Caco-2 (cell line): Measurements from ENCODE around the gene ELMO1. TPM values are rescaled to one million over a fixed set of nuclear protein-coding genes. Genes with fewer than 3 reads are reported as not detected.

Experiments used
- BruUV-seq: library from RNA; stranded (reverse); fragments of 400-500 nt; replicated peaks from 2 replicates; lab custom pipeline; 2021; lab: Mats Ljungman, UMichigan
- CTCF ChIA-PET: fragments of 300-600 bp; sonication (Branson Sonifier 250); formaldehyde crosslinking; loops from one replicate; lab custom pipeline; 2022; ENCODE audit warnings: antibody characterized with exemption; lab: Charles Lee
- POLR2A ChIA-PET: fragments of 300-600 bp; sonication (Branson Sonifier 250); formaldehyde crosslinking; loops from one replicate; lab custom pipeline; 2022; ENCODE audit warnings: antibody characterized with exemption; lab: Charles Lee
- DNase-seq, 2 experiments: peaks; one replicate each; pipeline versions ENCODE4 v3.0.0 to v3.0.0-alpha.2; 2020 to 2022
- H3K27me3 ChIP-seq: replicated peaks from 2 replicates; pipeline ENCODE4 v1.6.0; 2011; ENCODE audit warnings: low read length; ENCODE audit not compliant: control insufficient read depth, insufficient read depth
- H3K36me3 ChIP-seq: 2 replicates; pipeline ENCODE4 v1.5.1; 2011; ENCODE audit warnings: low read length; ENCODE audit not compliant: control insufficient read depth, insufficient read depth
- H3K4me1 ChIP-seq: fragments of 250-450 bp; sonication (Bioruptor Pico); 2 replicates; pipeline ENCODE4 v1.5.1; 2020; ENCODE audit warnings: mild to moderate bottlenecking
- H3K4me3 ChIP-seq: 2 replicates; pipeline ENCODE4 v1.5.1; 2011; ENCODE audit warnings: low read depth, mild to moderate bottlenecking, control low read depth, low read length
- H3K9me3 ChIP-seq: fragments of 250-450 bp; sonication (Bioruptor Pico); 2 replicates; pipeline ENCODE4 v1.5.1; 2020; ENCODE audit warnings: mild to moderate bottlenecking, moderate library complexity
- H3K27ac Mint-ChIP-seq: one replicate; pipeline ENCODE4 v1.8.0; 2022; ENCODE audit warnings: mixed read lengths; ENCODE audit not compliant: unreplicated experiment
- H3K27me3 Mint-ChIP-seq: one replicate; pipeline ENCODE4 v1.8.0; 2022; ENCODE audit warnings: mixed read lengths; ENCODE audit not compliant: insufficient read depth, unreplicated experiment
- H3K36me3 Mint-ChIP-seq: one replicate; pipeline ENCODE4 v1.8.0; 2022; ENCODE audit warnings: mild to moderate bottlenecking, mixed read lengths; ENCODE audit not compliant: insufficient read depth, unreplicated experiment
- H3K4me1 Mint-ChIP-seq: one replicate; pipeline ENCODE4 v1.8.0; 2022; ENCODE audit warnings: low read depth, mixed read lengths; ENCODE audit not compliant: unreplicated experiment
- H3K4me3 Mint-ChIP-seq: one replicate; pipeline ENCODE4 v1.8.0; 2022; ENCODE audit warnings: mild to moderate bottlenecking, moderate library complexity, mixed read lengths; ENCODE audit not compliant: unreplicated experiment
- H3K9me3 Mint-ChIP-seq: one replicate; pipeline ENCODE4 v1.8.0; 2022; ENCODE audit warnings: mixed read lengths; ENCODE audit not compliant: unreplicated experiment
- intact Hi-C: fragments of 100-400 bp; cut with micrococcal nuclease; formaldehyde crosslinking; loops from one replicate; pipeline ENCODE4 v1.10.0; 2022; ENCODE audit not compliant: unreplicated experiment
- total RNA-seq: library from RNA; stranded (reverse); gene quantifications from 2 replicates; pipeline ENCODE4 v1.2.3, GENCODE V29; 2022
- TF ChIP-seq, protein P1 (sequence below), 2 experiments: fragments of 200-600 bp in 1 of 2; IDR thresholded peaks; 1 replicate in 1 of 2; 2 replicates in 1 of 2; pipeline versions ENCODE4 v1.5.1 to v1.8.0; 2011 to 2022; ENCODE audit warnings: antibody characterized with exemption in 1 of 2, control low read depth in 1 of 2, inconsistent platforms in 1 of 2, low read depth in 1 of 2, low read length in 1 of 2, mild to moderate bottlenecking in 1 of 2, moderate library complexity in 1 of 2; ENCODE audit not compliant: insufficient read depth in 1 of 2, severe bottlenecking in 1 of 2, unreplicated experiment in 1 of 2

Gene ELMO1
- total RNA-seq, 1 experiment from 2014 or later: 0.14 TPM

- Mint-ChIP-seq H3K36me3 (peaks cover 11% of the 10 kb centered on the region), H3K4me3 (no peak overlapping the region), H3K27me3 (no peaks in the 10 kb centered on the region), H3K4me1 (peaks cover 35% of the 10 kb centered on the region), H3K9me3 (peaks cover 54% of the 10 kb centered on the region), H3K27ac (no peak overlapping the region)
- Histone ChIP-seq H3K27me3 (no peaks in the 10 kb centered on the region), H3K4me3 (no peak overlapping the region), H3K9me3 (peaks cover 5% of the 10 kb centered on the region; the same call in 1 of the 2 replicates), H3K4me1 (peaks cover 7% of the 10 kb centered on the region), H3K36me3 (no peaks in the 10 kb centered on the region)
- TF ChIP-seq, protein P1, sequence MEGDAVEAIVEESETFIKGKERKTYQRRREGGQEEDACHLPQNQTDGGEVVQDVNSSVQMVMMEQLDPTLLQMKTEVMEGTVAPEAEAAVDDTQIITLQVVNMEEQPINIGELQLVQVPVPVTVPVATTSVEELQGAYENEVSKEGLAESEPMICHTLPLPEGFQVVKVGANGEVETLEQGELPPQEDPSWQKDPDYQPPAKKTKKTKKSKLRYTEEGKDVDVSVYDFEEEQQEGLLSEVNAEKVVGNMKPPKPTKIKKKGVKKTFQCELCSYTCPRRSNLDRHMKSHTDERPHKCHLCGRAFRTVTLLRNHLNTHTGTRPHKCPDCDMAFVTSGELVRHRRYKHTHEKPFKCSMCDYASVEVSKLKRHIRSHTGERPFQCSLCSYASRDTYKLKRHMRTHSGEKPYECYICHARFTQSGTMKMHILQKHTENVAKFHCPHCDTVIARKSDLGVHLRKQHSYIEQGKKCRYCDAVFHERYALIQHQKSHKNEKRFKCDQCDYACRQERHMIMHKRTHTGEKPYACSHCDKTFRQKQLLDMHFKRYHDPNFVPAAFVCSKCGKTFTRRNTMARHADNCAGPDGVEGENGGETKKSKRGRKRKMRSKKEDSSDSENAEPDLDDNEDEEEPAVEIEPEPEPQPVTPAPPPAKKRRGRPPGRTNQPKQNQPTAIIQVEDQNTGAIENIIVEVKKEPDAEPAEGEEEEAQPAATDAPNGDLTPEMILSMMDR (IDR thresholded peaks at IDR 0.05; ENCODE audit: insufficient read depth in 1 of 2, low read depth in 1 of 2, low read length in 1 of 2, severe bottlenecking in 1 of 2, unreplicated experiment in 1 of 2): no peak
- intact Hi-C loops: loop anchor here (5.0 kb wide), 1 partner anchor 478 kb away; no protein-coding TSS in a partner anchor
- BruUV-seq: no TSS peak
- no peak for DNase-seq
- ChIA-PET CTCF (no interaction called here), POLR2A (no interaction called here)
Measured at GRCh38 chr7:36965625-36966024, 483.0 kb downstream of the ELMO1 start.

DNA sequence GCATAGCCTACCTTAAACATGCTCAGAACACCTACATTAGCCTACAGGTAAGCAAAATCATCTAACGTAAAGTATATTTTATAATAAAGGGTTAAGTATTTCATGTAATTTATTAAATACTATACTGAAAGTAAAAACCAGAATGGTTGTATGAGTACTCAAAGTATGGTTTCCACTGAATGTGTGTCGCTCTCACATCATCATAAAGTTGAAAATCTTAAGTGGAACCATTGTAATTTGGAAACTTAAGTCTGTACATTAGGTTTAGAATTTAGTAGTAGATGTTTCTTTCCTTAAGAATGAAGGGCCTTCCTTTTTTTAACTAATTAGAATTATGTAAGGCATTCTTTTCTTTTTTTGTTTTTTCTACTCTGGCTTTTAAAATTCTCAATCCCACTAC lies 484.4 kb downstream of the ELMO1 start:
- no peaks in the 10 kb centered on the region for H3K4me1 ChIP-seq
- POLR2A ChIA-PET: no interaction called here
- peaks cover 5% of the 10 kb centered on the region; the same call in 1 of the 2 replicates for H3K9me3 ChIP-seq
- H3K36me3 Mint-ChIP-seq: peaks cover 5% of the 10 kb centered on the region
- H3K27ac Mint-ChIP-seq: peak overlapping the region; percentile 49
- TF ChIP-seq, protein P1 (IDR thresholded peaks at IDR 0.05; ENCODE audit: insufficient read depth in 1 of 2, low read depth in 1 of 2, low read length in 1 of 2, severe bottlenecking in 1 of 2, unreplicated experiment in 1 of 2): no peak
- DNase-seq: no peak
- intact Hi-C loops: no loop called here
- peaks cover 28% of the 10 kb centered on the region for H3K4me1 Mint-ChIP-seq
- H3K36me3 ChIP-seq: no peaks in the 10 kb centered on the region; the same call in 1 of the 2 replicates
- BruUV-seq: no TSS peak
- H3K27me3 Mint-ChIP-seq: no peaks in the 10 kb centered on the region
- no peak overlapping the region for H3K4me3 Mint-ChIP-seq
- CTCF ChIA-PET: no interaction called here
- no peak overlapping the region for H3K4me3 ChIP-seq
- peaks cover 47% of the 10 kb centered on the region for H3K9me3 Mint-ChIP-seq
- H3K27me3 ChIP-seq: no peaks in the 10 kb centered on the region

- Histone ChIP-seq H3K4me3 (no peak overlapping the region), H3K27me3 (no peaks in the 10 kb centered on the region), H3K36me3 (no peaks in the 10 kb centered on the region; the same call in 1 of the 2 replicates), H3K9me3 (peaks cover 5% of the 10 kb centered on the region; the same call in 1 of the 2 replicates), H3K4me1 (no peaks in the 10 kb centered on the region)
- H3K9me3 Mint-ChIP-seq: peaks cover 42% of the 10 kb centered on the region
- TF ChIP-seq, protein P1 (IDR thresholded peaks at IDR 0.05; ENCODE audit: insufficient read depth in 1 of 2, low read depth in 1 of 2, low read length in 1 of 2, severe bottlenecking in 1 of 2, unreplicated experiment in 1 of 2): no peak
- peaks cover 5% of the 10 kb centered on the region for H3K36me3 Mint-ChIP-seq
- intact Hi-C loops: no loop called here
- no peak overlapping the region for H3K27ac Mint-ChIP-seq
- no peaks in the 10 kb centered on the region for H3K27me3 Mint-ChIP-seq
- peaks cover 24% of the 10 kb centered on the region for H3K4me1 Mint-ChIP-seq
- BruUV-seq: no TSS peak
- ChIA-PET CTCF (interaction anchor here (0.5 kb wide), 1 partner anchor 230 kb away, joined by 3 read pairs; no protein-coding TSS in a partner anchor), POLR2A (no interaction called here)
- no peak overlapping the region for H3K4me3 Mint-ChIP-seq
- DNase-seq: no peak
Measured at GRCh38 chr7:36962367-36962766, 486.3 kb downstream of the ELMO1 start.
